ENCODE results near the gene NT5C3A. TPM values are rescaled to one million over a fixed set of nuclear protein-coding genes. Genes with fewer than 3 reads are reported as not detected.

Gene NT5C3A
- total and polyA plus RNA-seq, 9 of the 15 experiments (the other 6 are each of a cell fraction or from before 2014, with no cell fraction given): 18.6 to 60.1 (median 40.0) TPM

DNA sequence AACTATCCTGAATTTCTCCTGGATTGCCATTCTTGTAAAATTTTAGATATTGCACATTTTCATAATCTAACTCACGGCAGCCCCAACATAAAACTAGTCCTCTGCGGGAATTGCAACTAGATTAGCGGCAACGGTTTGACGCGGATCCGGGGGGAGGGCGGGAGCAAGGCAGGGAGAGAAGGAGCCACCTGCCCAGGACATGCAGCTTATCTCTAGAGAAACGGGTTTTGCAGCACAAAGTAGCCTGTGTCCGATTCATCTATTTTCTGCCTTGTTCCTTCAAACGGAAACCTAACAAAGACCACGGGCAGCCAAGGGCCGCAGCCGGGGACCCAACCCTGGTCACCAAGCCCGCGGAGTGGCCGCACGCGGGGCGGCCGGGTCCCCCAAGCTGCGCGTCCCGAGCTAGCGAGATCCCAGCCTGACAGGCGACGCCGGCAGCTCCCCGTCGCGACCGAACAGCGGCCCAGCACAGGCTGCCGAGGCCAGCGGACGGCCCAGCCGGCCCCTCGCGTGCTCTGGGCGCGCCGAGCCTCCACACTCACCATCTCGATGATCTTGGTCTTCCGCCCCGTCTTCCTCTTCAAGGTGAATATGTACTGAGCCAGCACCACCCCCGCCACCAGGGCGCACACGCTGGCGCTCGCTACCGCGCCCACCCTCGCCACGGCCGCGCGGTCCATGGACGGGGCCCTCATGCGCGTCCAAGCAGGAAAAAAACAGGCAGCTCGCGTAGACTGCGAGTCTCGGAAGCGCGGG is at the start of gene NT5C3A (continued):
- TF ChIP-seq, protein P1, sequence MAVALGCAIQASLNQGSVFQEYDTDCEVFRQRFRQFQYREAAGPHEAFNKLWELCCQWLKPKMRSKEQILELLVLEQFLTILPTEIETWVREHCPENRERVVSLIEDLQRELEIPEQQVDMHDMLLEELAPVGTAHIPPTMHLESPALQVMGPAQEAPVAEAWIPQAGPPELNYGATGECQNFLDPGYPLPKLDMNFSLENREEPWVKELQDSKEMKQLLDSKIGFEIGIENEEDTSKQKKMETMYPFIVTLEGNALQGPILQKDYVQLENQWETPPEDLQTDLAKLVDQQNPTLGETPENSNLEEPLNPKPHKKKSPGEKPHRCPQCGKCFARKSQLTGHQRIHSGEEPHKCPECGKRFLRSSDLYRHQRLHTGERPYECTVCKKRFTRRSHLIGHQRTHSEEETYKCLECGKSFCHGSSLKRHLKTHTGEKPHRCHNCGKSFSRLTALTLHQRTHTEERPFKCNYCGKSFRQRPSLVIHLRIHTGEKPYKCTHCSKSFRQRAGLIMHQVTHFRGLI (CRISPR knock-in tag; IDR thresholded peaks at IDR 0.05): no peak
- TF ChIP-seq HDAC1 (IDR thresholded peaks at IDR 0.05): peak in 1 of 2 experiments; percentile 72; a peak in 1 of 4 replicates
- TF ChIP-seq STAT5A (IDR thresholded peaks at IDR 0.05; ENCODE audit: borderline replicate concordance, low read length): no peak
- TF ChIP-seq KAT2B (IDR thresholded peaks at IDR 0.05; ENCODE audit: low read depth, low read length): no peak
- peak; percentile 40; the same call in 1 of the 2 replicates for TF ChIP-seq POLR2AphosphoS5 (IDR thresholded peaks at IDR 0.05; ENCODE audit: control insufficient read depth, insufficient read depth, low read depth, low read length)
- no peak for TF ChIP-seq ERF (CRISPR knock-in tag; IDR thresholded peaks at IDR 0.05)
- peak; percentile 67 for TF ChIP-seq POLR2B (IDR thresholded peaks at IDR 0.05; ENCODE audit: low read depth, partially characterized antibody)
- TF ChIP-seq NR2C2 (CRISPR knock-in tag; IDR thresholded peaks at IDR 0.05): peak; percentile 68; the same call in 1 of the 2 replicates
- no peak; the same call in 1 of the 2 replicates for TF ChIP-seq NR2C2 (tag; IDR thresholded peaks at IDR 0.05)
- TF ChIP-seq FOXK1 (CRISPR knock-in tag; IDR thresholded peaks at IDR 0.05; ENCODE audit: borderline replicate concordance): no peak
- TF ChIP-seq MED1 (CRISPR knock-in tag; IDR thresholded peaks at IDR 0.05; ENCODE audit: borderline replicate concordance): no peak
- TF ChIP-seq ZNF274 (IDR thresholded peaks at IDR 0.05; ENCODE audit: borderline replicate concordance, low read depth, low read length): no peak
- TF ChIP-seq, protein P2, sequence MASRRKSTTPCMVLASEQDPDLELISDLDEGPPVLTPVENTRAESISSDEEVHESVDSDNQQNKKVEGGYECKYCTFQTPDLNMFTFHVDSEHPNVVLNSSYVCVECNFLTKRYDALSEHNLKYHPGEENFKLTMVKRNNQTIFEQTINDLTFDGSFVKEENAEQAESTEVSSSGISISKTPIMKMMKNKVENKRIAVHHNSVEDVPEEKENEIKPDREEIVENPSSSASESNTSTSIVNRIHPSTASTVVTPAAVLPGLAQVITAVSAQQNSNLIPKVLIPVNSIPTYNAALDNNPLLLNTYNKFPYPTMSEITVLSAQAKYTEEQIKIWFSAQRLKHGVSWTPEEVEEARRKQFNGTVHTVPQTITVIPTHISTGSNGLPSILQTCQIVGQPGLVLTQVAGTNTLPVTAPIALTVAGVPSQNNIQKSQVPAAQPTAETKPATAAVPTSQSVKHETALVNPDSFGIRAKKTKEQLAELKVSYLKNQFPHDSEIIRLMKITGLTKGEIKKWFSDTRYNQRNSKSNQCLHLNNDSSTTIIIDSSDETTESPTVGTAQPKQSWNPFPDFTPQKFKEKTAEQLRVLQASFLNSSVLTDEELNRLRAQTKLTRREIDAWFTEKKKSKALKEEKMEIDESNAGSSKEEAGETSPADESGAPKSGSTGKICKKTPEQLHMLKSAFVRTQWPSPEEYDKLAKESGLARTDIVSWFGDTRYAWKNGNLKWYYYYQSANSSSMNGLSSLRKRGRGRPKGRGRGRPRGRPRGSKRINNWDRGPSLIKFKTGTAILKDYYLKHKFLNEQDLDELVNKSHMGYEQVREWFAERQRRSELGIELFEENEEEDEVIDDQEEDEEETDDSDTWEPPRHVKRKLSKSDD (conservative IDR thresholded peaks at IDR 0.05; ENCODE audit: low read length): no peak
- TF ChIP-seq, protein P3, sequence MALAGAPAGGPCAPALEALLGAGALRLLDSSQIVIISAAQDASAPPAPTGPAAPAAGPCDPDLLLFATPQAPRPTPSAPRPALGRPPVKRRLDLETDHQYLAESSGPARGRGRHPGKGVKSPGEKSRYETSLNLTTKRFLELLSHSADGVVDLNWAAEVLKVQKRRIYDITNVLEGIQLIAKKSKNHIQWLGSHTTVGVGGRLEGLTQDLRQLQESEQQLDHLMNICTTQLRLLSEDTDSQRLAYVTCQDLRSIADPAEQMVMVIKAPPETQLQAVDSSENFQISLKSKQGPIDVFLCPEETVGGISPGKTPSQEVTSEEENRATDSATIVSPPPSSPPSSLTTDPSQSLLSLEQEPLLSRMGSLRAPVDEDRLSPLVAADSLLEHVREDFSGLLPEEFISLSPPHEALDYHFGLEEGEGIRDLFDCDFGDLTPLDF (CRISPR knock-in tag; IDR thresholded peaks at IDR 0.05): peak; percentile 46
- TF ChIP-seq SIN3A (IDR thresholded peaks at IDR 0.05; ENCODE audit: borderline replicate concordance in 2 of 2, control insufficient read depth in 1 of 2, low read depth in 2 of 2, low read length in 2 of 2): peak in 1 of 2 experiments; percentile 22; a peak in 1 of 4 replicates
- TF ChIP-seq ZNF830 (CRISPR knock-in tag; IDR thresholded peaks at IDR 0.05): no peak
- no peak for TF ChIP-seq BRCA1 (IDR thresholded peaks at IDR 0.05)
- 0 out of 2 replicates have a peak, but pooled peaks have one; percentile 75 for TF ChIP-seq BRCA1 (CRISPR knock-in tag; IDR thresholded peaks at IDR 0.05)
- TF ChIP-seq JUND (IDR thresholded peaks at IDR 0.05; ENCODE audit: borderline replicate concordance, low read depth, low read length): 0 out of 2 replicates have a peak, but pooled peaks have one; percentile 0
- TF ChIP-seq JUND (tag; IDR thresholded peaks at IDR 0.05; ENCODE audit: borderline replicate concordance, low read depth, low read length): no peak
- TF ChIP-seq ZNF311 (CRISPR knock-in tag; IDR thresholded peaks at IDR 0.05): no peak
- TF ChIP-seq, protein P4, sequence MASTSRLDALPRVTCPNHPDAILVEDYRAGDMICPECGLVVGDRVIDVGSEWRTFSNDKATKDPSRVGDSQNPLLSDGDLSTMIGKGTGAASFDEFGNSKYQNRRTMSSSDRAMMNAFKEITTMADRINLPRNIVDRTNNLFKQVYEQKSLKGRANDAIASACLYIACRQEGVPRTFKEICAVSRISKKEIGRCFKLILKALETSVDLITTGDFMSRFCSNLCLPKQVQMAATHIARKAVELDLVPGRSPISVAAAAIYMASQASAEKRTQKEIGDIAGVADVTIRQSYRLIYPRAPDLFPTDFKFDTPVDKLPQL (IDR thresholded peaks at IDR 0.05; ENCODE audit: extremely low read depth, insufficient read length): no peak
